Activated CD8-positive, alpha-beta memory T cell treated with anti-CD3 and anti-CD28 coated beads, Interleukin-2, amount 50 U/mL, for 48 hours (primary cell): ENCODE measurements around the gene OSBPL10.

Experiments used
- DNase-seq: peaks from one replicate; pipeline ENCODE4 v3.0.0-alpha.2; 2020

OSBPL10 gene

GRCh38 chr3:31955581-31955980, 25.5 kb downstream of the OSBPL10 start:
- no peak for DNase-seq

GRCh38 chr3:31953636-31954035, 27.4 kb downstream of the OSBPL10 start:
- no peak for DNase-seq

DNA sequence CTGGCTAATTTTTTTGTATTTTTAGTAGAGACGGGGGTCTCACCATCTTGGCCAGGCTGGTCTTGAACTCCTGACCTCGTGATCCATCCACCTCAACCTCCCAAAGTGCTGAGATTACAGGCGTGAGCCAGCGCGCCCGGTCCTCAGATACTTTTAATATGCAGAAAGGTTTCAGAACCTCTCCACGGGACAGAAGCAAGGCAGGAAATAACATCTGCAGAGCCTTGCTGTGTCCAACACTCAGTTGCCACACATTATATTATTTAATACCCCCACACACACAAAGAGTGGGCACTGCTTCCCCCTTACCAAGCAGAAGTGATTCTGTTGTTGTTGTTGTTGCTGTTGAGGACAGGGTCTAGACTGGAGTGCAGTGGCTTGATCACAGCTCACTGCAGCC, 28.0 kb downstream of the OSBPL10 start:
- no peak for DNase-seq

DNA sequence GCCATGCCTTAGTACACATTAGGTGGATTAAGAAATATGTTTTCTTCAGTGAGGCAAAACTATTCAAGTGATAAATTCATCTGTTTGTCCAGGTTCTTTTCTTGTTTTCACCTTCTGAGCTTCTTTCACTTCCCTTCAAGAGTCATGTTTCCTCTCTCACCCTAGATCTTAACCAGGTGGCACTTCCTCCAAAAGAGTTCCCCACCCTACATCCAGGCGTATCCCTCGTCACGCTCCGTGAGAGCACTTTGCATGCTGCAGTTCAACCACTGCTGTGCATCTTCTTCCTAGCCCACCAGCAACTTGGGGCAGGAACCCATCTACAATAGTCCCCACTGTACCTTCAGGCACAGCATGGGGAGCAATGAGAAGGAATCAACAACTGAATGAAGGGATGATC, 28.9 kb downstream of the OSBPL10 start:
- no peak for DNase-seq

DNA sequence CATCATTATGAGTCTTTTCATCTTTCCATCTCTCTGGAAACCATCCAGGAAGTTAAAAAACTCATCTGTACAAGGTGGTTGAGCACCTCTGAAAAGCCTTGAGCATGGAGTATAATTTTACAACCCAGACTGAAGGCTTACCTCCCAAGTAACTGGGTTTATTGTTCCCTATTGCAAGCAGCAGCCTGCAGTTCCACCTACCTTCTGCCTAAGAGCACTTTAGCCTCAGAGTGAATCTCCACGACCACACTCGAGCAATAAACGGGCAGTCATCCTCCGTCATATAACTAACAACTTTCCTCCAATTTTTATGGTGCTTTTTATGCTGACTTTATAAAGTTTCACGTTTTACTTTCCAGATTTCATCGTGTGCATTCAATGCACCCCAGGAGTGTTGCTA, 32.8 kb downstream of the OSBPL10 start:
- DNase-seq = no peak

GRCh38 chr3:31947671-31948091, 33.4 kb downstream of the OSBPL10 start:
- no peak for DNase-seq

GRCh38 chr3:31947162-31947561, 33.9 kb downstream of the OSBPL10 start:
- DNase-seq = no peak

GRCh38 chr3:31946484-31947081, 34.5 kb downstream of the OSBPL10 start:
- DNase-seq = no peak

DNA sequence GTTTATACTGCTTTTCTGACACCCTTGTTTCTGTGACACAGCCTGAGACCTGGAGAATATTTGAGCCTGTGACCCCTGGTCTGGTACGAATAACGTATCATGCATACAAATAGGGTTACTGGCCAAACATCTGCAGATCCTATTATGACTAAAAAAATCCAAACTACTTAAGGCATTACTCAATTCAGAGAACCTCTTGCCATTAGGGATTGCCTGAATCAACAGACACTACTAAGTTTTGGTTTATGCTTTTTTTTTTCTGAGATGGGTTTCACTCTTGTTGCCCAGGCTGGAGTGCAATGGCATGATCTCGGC, 35.4 kb downstream of the OSBPL10 start:
- no peak for DNase-seq

- no peak for DNase-seq
Measured at GRCh38 chr3:31943041-31943440, 38.0 kb downstream of the OSBPL10 start.

DNA sequence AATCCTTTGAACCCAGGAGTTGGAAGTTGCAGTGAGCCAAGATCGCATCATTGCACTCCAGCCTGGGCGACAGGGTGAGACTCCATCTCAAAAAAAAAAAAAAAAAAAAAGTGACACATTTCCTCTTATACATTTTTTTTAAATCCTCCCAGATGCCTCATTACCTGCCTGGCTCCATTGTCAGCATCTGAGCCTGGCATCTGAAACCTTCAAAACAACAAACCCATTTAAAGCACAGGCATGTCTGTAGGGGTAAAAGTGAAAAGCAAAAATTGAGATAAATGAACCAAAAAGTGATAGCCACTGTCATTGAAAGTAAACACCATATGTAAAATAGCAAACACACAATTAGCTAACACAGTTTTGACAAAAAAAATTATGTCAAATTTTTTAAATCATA, 38.6 kb downstream of the OSBPL10 start:
- DNase-seq = no peak

GRCh38 chr3:31937225-31937624, 43.8 kb downstream of the OSBPL10 start:
- DNase-seq = no peak

DNA sequence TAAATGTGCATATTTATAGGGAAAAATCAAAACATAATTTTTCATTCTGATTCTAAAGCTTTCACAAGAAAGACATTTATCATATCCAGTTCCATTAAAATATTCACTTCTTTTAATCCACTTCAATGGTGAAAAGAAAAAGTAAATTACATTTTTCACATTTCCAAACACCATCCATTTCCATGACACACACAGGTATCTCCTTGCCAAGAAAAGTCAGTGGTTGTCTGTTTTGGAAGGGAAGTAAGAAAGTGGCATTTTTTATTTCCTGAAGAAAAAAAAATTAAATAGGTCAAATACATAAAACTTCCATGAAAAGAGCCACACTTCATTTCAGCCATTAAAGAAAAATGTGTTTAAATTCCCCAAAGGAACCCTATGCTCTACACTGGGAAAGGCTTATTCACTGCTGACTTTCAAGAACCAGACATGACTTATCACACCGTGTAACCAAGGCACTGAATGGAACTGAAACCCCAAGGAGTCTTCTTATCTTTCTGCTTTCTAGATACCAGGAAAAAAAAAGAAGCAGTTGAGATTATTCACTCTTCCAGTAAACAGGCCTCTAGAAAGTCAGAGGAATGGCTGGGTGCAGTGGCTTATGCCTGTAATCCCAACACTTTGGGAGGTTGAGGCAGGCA, 44.5 kb downstream of the OSBPL10 start:
- no peak for DNase-seq

GRCh38 chr3:31934866-31935265, 46.2 kb downstream of the OSBPL10 start:
- no peak for DNase-seq

DNA sequence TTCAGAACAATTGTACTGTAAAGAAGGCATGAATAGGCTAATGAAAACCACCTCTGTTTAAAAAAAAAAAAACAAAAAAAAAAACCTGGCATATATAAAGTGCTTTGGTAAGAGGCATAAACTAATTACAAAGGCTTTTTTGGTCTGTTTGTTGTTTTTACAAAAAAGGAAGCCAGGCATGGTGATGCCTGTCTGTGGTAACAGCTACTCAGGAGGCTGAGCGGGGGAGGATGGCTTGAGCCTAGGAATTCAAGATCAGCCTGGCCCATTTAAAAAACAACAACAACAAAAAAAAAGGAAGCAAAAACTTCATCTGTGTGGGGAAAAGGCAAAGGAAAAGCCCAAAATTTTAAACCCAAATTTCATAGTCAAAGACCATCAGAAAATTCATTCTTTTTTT, 47.0 kb downstream of the OSBPL10 start:
- DNase-seq = no peak

- no peak for DNase-seq
Measured at GRCh38 chr3:31932990-31933389, 48.1 kb downstream of the OSBPL10 start.

DNA sequence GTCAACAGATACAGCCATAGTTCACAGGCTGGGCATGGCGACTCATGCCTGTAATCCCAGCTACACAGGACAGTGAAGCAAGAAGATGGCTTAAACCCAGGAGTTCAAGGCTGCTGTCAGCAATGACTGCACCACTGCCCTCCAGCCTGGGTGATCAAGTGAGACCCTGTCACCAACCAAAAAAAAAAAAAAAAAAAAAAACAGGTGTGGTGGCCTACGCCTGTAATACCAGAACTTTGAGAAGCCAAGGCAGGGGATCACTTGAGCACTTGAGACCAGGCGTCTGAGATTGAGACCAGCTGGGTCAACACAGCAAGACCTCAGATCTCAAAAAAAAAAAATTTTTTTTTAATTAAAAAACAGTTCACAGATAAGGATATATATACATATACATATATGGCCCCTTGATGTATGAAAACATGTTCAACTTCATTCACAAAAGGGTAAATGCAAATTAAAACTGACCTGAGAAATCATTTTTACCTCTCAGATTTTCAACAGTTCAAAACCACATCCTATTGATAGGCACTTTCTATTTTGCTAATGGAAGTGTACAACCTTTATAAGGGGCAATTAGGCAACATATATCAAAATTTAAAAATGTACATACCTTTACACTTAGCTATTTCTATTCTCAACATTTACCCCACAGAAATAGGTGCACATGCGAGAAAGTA, 51.1 kb downstream of the OSBPL10 start:
- DNase-seq = no peak

GRCh38 chr3:31927811-31928210, 53.3 kb downstream of the OSBPL10 start:
- DNase-seq = no peak

DNA sequence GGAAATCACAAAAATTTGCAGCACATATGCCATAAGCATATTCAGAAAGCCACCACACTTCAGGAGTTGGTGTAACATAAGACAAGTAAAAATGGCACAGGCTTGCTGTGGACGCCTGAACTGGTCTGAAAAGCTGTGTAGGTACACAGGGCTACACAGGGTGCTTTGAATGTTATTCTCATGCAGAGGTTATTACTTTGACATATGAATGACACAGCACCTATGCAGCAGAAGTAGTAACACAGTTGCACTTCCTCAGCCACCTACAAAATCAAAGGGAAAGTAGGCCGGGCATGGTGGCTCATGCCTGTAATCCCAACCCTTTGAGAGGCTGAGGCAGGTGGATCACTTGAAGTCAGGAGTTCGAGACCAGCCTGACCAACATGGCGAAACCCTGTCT, 54.5 kb downstream of the OSBPL10 start:
- no peak for DNase-seq

DNA sequence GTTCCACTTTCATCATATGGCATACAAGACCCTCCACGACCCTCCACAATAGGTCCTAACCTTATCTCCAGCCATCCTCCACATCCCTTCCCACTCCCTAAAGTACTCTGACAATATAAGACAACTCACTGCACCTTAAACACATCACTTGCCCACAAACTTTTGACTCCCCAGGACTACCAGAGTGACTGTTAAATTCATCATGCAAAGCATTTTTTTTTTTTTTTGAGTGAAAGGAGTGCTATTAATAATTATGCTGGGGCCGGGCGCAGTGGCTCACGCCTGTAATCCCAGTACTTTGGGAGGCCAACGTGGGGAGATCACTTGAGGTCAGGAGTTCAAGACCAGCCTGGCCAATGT, 55.8 kb downstream of the OSBPL10 start:
- DNase-seq = no peak

DNA sequence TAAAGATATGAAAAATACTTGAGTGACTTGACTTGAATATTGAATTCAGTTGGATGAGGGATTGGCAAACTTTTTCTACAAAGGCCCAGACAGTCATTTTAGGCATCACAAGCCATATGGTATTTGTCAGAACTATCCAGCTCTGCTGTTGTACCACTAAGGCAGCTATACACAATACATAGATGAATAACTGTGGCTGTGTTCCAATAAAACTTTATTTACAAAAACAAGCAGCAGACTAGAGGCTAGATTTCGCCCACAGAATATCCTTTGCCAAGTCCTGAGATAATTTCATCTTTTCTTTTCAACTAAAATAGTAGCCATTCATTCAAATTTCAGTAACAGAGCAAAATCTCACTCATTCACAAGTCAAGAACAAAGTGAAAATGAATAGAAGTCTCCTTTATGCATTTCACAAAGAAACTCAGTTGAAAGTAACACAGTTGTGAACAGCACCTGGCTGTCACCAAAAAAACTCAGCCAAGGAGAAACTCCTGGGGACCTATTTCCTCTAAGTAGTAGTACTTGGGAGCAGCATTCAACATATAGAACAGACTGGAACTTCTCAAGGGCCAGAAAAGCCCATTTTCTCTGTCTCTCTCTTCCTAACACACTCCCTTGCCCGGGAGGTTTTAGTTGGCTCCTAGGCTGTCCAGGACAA, 56.3 kb downstream of the OSBPL10 start:
- DNase-seq = no peak

GRCh38 chr3:31922962-31923361, 58.1 kb downstream of the OSBPL10 start:
- DNase-seq = no peak

DNA sequence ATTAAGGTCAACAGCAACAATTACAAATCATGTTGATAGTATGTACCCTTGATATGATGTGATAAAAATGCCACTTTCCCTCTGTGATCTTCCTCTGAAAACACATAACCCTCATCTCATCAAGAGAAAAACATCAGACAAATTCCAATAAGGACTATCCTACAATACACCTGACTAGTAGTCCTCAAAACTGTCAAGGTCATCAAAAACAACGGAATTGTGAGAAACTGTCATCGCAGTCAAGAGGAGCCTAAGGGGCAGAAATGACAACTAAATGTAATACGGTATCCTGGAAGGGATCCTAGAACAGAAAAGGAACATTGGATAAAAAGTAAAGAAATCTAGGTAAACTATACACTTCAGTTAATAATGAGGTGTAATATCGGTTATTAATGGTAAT, 59.2 kb downstream of the OSBPL10 start:
- no peak for DNase-seq

DNA sequence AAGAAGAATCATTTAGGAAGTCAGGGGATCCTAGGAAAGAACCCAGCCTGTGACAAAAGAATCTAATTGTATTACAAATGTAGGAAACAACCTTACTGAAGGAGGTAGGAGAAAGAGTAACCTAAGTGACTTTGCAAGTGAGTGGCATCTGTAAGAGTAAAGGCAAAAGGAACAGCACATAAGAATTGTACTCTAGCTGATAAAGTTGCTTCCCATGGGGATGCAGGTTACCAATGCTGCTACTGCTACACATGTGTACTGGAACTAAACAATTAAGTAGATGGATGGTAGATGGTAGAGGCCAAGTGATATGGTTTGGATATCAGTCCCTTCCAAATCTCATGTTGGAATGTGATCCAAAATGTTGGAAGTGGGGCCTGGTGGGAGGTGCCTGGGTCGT, 60.8 kb downstream of the OSBPL10 start:
- DNase-seq = no peak
